Common myeloid progenitor, CD34-positive (primary cell): Measurements from ENCODE around the gene EPHA3.

Experiments
- CTCF ChIA-PET: fragments of 350-600 bp; sonication (Branson Sonifier 250); formaldehyde crosslinking; loops from one replicate; lab custom pipeline; 2021; ENCODE audit warnings: antibody characterized with exemption; lab: Charles Lee
- POLR2A ChIA-PET: fragments of 350-600 bp; sonication (Branson Sonifier 250); formaldehyde crosslinking; loops from one replicate; lab custom pipeline; 2021; ENCODE audit warnings: antibody characterized with exemption; lab: Charles Lee
- DNase-seq, 3 donors: peaks; one replicate each; pipeline versions ENCODE4 v3.0.0 to v3.0.0-alpha.2; 2013
- H3K27ac ChIP-seq, 2 experiments: 1 replicate in 1 of 2; 2 replicates in 1 of 2; pipeline ENCODE4 v1.7.0; 2013; ENCODE audit warnings: inconsistent platforms in 2 of 2, low read length in 2 of 2, mild to moderate bottlenecking in 2 of 2, low read depth in 1 of 2, moderate library complexity in 1 of 2; ENCODE audit not compliant: severe bottlenecking in 2 of 2, insufficient read depth in 1 of 2, poor library complexity in 1 of 2
- H3K27me3 ChIP-seq, 5 experiments: replicated peaks in 2 of 5; 1 replicate in 3 of 5; 2 replicates in 2 of 5; pipeline versions ENCODE4 v1.6.1 to v1.7.0; 2013; ENCODE audit warnings: low read length in 4 of 5, mild to moderate bottlenecking in 2 of 5, moderate library complexity in 2 of 5, inconsistent platforms in 1 of 5; ENCODE audit not compliant: insufficient read depth in 5 of 5, control insufficient read depth in 4 of 5
- H3K36me3 ChIP-seq, 4 experiments: 1 replicate in 2 of 4; 2 replicates in 2 of 4; pipeline versions ENCODE4 v1.6.1 to v1.7.0; 2013; ENCODE audit warnings: low read length in 3 of 4, control low read depth in 1 of 4, mild to moderate bottlenecking in 1 of 4; ENCODE audit not compliant: control insufficient read depth in 4 of 4, insufficient read depth in 4 of 4
- H3K4me1 ChIP-seq, 4 experiments: 1 replicate in 3 of 4; 2 replicates in 1 of 4; pipeline versions ENCODE4 v1.6.1 to v1.7.1; 2013; ENCODE audit warnings: low read length in 3 of 4, mild to moderate bottlenecking in 3 of 4, control low read depth in 1 of 4, inconsistent platforms in 1 of 4, moderate library complexity in 1 of 4; ENCODE audit not compliant: control insufficient read depth in 4 of 4, insufficient read depth in 4 of 4; ENCODE audit errors: control extremely low read depth in 1 of 4
- H3K4me3 ChIP-seq, 7 experiments: 1 replicate in 4 of 7; 2 replicates in 3 of 7; pipeline versions ENCODE4 v1.5.1 to v1.7.0; 2013; ENCODE audit warnings: mild to moderate bottlenecking in 7 of 7, low read length in 6 of 7, moderate library complexity in 6 of 7, inconsistent platforms in 2 of 7, low read depth in 2 of 7, control low read depth in 1 of 7; ENCODE audit not compliant: insufficient read depth in 4 of 7, control insufficient read depth in 1 of 7; ENCODE audit errors: extremely low read depth in 1 of 7
- H3K9me3 ChIP-seq, 5 experiments: 1 replicate in 4 of 5; 2 replicates in 1 of 5; pipeline versions ENCODE4 v1.6.1 to v1.7.1; 2013; ENCODE audit warnings: low read length in 4 of 5, mild to moderate bottlenecking in 2 of 5, inconsistent platforms in 1 of 5, low read depth in 1 of 5, moderate library complexity in 1 of 5; ENCODE audit not compliant: control insufficient read depth in 4 of 5, insufficient read depth in 2 of 5; ENCODE audit errors: control extremely low read depth in 1 of 5
- WGBS: methylation state at CpG from one replicate; pipeline ENCODE4 v1.1.5; 2013; ENCODE audit not compliant: insufficient coverage; 5-methylcytosine and 5-hydroxymethylcytosine counted together

Gene EPHA3

DNA sequence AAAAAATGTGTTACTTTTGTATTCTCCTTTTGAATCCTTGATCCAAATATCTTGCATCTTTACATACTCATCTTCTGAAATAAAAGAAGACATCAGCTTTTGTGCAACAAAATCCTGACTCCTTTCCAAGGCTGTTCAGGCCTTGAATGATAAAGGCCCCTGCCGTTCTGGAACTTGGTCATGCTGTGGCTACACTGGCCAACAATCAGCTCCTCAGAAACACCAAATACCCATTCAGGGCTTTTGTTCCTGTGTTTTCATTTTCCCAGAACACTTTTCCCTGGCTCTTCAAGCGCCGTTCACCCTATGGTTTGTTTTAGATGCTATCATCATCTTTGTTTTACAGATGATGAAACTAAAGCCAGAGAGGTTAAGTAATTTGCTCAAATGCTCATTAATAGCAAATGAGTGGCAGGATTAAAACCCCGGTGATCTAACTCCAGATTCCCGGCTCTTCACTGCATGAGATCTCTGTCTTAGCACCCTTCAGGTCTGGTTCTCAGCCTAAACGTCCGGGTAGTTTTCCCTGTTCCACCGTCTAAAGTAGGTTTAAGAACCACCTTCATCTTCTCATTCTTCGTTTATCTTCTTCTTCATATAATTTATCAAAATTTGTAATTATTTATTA lies 58.3 kb downstream of the EPHA3 start:
- POLR2A ChIA-PET: no interaction called here
- CTCF ChIA-PET: no interaction called here
- no peaks in the 10 kb centered on the region for H3K27me3 ChIP-seq

DNA sequence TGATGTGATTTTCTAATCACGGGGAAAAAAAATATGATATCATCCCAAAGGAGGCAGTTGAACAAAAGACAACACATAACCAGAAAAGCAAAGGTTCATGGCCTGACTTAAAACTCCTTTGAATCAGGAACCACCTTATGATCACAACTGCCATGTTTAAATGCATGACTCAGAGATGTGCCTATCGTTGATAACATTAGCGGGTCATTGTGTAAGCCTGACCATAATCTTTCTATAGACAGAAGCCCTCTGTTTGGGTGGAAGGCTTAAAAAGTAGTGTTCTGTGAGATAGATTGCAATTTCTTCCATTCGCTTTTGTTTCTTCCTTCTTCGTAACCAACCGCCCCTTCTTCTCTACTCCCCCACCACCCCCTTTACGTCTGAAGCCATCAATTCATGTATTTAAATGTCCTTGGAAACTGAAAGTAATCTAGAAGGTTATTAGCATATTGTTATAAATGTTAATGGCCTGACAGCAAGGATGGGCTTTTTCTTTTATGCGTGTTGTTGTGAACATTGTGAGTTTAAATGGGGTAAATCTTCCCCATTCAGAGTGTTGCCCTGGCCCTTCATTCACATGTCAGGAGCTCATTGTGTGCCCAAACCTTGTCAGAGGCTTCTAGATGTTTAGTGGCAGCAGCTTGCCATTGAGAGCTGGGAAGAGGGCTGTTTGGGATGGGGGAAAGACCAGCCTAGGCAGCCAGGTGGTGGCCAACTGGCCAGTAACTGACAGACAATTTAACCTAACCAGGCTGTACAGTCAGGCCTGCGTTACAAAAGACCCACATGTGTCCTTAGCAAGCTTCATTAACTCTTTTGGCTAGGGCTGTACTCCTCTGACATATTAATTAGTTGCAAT lies 64.5 kb downstream of the EPHA3 start:
- H3K27ac ChIP-seq: no peak overlapping the region
- no peaks in the 10 kb centered on the region for H3K9me3 ChIP-seq
- WGBS: 90% methylated on average over 2 of the region's 9 CpGs
- CTCF ChIA-PET: no interaction called here
- H3K36me3 ChIP-seq: no peaks in the 10 kb centered on the region
- H3K4me3 ChIP-seq: no peak overlapping the region
- no peak for DNase-seq
- H3K4me1 ChIP-seq: no peaks in the 10 kb centered on the region
- H3K27me3 ChIP-seq: no peaks in the 10 kb centered on the region
- POLR2A ChIA-PET: no interaction called here

More for the DNA sequence above, 58.3 kb downstream of the EPHA3 start:
- no peak overlapping the region for H3K27ac ChIP-seq
- no peaks in the 10 kb centered on the region for H3K9me3 ChIP-seq
- no peak overlapping the region for H3K4me3 ChIP-seq
- H3K4me1 ChIP-seq: no peaks in the 10 kb centered on the region
- no peak for DNase-seq
- WGBS: 58% methylated on average over 3 of the region's 9 CpGs
- no peaks in the 10 kb centered on the region for H3K36me3 ChIP-seq

DNA sequence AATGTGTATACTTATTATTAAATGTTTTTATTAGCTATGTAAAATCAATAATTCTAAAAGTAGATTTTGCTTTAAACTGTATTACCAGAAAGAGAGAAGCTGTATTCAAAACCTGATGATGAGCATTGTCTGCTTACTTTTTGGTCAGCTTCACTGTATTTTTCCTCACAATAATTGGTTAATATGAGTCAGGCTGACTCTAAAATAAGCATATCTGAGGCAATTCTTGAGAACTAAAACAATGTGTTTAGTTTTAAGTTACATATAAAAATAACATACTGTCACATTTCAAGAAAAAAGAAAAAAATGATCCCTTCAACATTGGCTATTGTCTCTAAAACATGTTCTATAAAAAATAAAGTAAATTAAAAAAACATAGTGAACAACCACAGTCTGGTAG lies 66.1 kb downstream of the EPHA3 start:
- ChIA-PET CTCF (no interaction called here), POLR2A (no interaction called here)
- no peak overlapping the region for H3K27ac ChIP-seq
- H3K9me3 ChIP-seq: no peaks in the 10 kb centered on the region
- no peaks in the 10 kb centered on the region for H3K36me3 ChIP-seq
- no peak for DNase-seq
- no peaks in the 10 kb centered on the region for H3K27me3 ChIP-seq
- no peak overlapping the region for H3K4me3 ChIP-seq
- H3K4me1 ChIP-seq: no peaks in the 10 kb centered on the region

- no peaks in the 10 kb centered on the region for H3K27me3 ChIP-seq
- no peak overlapping the region for H3K4me3 ChIP-seq
- POLR2A ChIA-PET: no interaction called here
- H3K9me3 ChIP-seq: no peaks in the 10 kb centered on the region
- no peak overlapping the region for H3K27ac ChIP-seq
- no peaks in the 10 kb centered on the region for H3K36me3 ChIP-seq
- WGBS: 100% methylated on average over 1 of the region's 3 CpGs
- CTCF ChIA-PET: interaction anchor here (0.6 kb wide), 1 partner anchor 76 kb away, joined by 3 read pairs; no protein-coding TSS in a partner anchor
- no peaks in the 10 kb centered on the region for H3K4me1 ChIP-seq
- DNase-seq: no peak
Observed at GRCh38 chr3:89179355-89180001, 72.1 kb downstream of the EPHA3 start.

DNA sequence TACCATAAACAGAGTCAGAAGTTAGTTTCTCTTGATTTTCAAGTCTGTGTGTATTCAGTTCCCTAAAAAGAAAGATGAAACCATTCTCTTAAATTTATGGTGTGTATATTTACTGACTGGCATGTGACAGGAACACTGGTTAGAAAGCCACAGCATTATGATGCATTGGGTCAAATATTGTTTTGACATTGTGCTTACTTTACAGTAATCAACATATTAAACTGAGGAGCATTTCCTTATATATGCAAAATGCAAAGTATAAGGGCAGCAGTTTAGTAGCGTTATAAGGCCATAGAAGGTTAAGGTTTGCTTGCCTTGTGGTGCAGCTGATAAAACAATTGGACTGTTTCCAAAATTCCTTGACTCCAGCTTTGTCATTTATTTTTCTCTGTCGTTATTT lies 72.9 kb downstream of the EPHA3 start:
- 78% methylated on average over 1 of the region's 2 CpGs for WGBS
- CTCF ChIA-PET: no interaction called here
- Histone ChIP-seq H3K4me3 (no peak overlapping the region), H3K4me1 (no peaks in the 10 kb centered on the region), H3K36me3 (no peaks in the 10 kb centered on the region), H3K9me3 (no peaks in the 10 kb centered on the region), H3K27me3 (no peaks in the 10 kb centered on the region), H3K27ac (no peak overlapping the region)
- POLR2A ChIA-PET: no interaction called here
- DNase-seq: no peak

- CTCF ChIA-PET: no interaction called here
- no peak overlapping the region for H3K4me3 ChIP-seq
- WGBS: no CpG with 5 or more reads among the region's 1 CpG
- H3K27me3 ChIP-seq: no peaks in the 10 kb centered on the region
- no peaks in the 10 kb centered on the region for H3K9me3 ChIP-seq
- no peak overlapping the region for H3K27ac ChIP-seq
- POLR2A ChIA-PET: no interaction called here
- no peak for DNase-seq
- H3K4me1 ChIP-seq: no peaks in the 10 kb centered on the region
- no peaks in the 10 kb centered on the region for H3K36me3 ChIP-seq
Observed at GRCh38 chr3:89182056-89182455, 74.6 kb downstream of the EPHA3 start.
